ENCODE data around the gene CIART.

Gene CIART

GRCh38 chr1:150280138-150280707 lies 2.1 kb upstream of the CIART start:
- TF ChIP-seq ZFX (IDR thresholded peaks at IDR 0.05; ENCODE audit: borderline replicate concordance): no peak
- TF ChIP-seq, protein P1, sequence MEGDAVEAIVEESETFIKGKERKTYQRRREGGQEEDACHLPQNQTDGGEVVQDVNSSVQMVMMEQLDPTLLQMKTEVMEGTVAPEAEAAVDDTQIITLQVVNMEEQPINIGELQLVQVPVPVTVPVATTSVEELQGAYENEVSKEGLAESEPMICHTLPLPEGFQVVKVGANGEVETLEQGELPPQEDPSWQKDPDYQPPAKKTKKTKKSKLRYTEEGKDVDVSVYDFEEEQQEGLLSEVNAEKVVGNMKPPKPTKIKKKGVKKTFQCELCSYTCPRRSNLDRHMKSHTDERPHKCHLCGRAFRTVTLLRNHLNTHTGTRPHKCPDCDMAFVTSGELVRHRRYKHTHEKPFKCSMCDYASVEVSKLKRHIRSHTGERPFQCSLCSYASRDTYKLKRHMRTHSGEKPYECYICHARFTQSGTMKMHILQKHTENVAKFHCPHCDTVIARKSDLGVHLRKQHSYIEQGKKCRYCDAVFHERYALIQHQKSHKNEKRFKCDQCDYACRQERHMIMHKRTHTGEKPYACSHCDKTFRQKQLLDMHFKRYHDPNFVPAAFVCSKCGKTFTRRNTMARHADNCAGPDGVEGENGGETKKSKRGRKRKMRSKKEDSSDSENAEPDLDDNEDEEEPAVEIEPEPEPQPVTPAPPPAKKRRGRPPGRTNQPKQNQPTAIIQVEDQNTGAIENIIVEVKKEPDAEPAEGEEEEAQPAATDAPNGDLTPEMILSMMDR (IDR thresholded peaks at IDR 0.05): no peak
- peak overlapping the region; percentile 89 for H3K27ac ChIP-seq

GRCh38 chr1:150281221-150281757 lies 1.1 kb upstream of the CIART start:
- H3K27ac ChIP-seq: peak overlapping the region; percentile 89

GRCh38 chr1:150282558-150282958 lies 204 bp downstream of the CIART start:
- H3K27ac ChIP-seq: peak overlapping the region; percentile 89
- no peak for TF ChIP-seq ZFX (IDR thresholded peaks at IDR 0.05; ENCODE audit: borderline replicate concordance)
- TF ChIP-seq, protein P1 (IDR thresholded peaks at IDR 0.05): no peak

More at GRCh38 chr1:150281221-150281757, 1.1 kb upstream of the CIART start:
- TF ChIP-seq, protein P1 (IDR thresholded peaks at IDR 0.05): peak; percentile 90
- TF ChIP-seq ZFX (IDR thresholded peaks at IDR 0.05; ENCODE audit: borderline replicate concordance): no peak

GRCh38 chr1:150283260-150283659 lies 906 bp downstream of the CIART start:
- no peak overlapping the region; the same call in 1 of the 2 replicates for H3K27ac ChIP-seq
- TF ChIP-seq, protein P1 (IDR thresholded peaks at IDR 0.05): no peak
- no peak for TF ChIP-seq ZFX (IDR thresholded peaks at IDR 0.05; ENCODE audit: borderline replicate concordance)

DNA sequence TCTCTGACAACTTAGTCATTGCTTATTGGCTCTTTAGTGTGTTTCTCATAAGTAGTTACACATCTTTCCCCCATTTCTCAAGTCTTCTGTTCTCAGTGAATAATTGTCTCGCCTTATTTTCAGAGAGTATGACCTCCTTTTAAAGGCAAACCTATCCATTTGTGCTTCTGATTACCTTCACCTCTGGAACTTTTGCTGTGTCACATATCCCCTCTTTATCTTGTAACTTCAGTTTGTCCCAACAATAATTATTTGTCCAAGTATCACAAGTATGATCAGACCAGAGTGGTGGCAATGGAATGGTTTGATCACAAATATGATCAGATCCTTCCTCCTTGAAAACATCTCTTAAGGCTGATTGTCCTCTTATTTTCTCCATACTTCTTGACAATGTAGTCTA lies 6.0 kb downstream of the CIART start:
- no peak for TF ChIP-seq ZFX (IDR thresholded peaks at IDR 0.05; ENCODE audit: borderline replicate concordance)
- TF ChIP-seq, protein P1 (IDR thresholded peaks at IDR 0.05): no peak
- no peak overlapping the region for H3K27ac ChIP-seq

DNA sequence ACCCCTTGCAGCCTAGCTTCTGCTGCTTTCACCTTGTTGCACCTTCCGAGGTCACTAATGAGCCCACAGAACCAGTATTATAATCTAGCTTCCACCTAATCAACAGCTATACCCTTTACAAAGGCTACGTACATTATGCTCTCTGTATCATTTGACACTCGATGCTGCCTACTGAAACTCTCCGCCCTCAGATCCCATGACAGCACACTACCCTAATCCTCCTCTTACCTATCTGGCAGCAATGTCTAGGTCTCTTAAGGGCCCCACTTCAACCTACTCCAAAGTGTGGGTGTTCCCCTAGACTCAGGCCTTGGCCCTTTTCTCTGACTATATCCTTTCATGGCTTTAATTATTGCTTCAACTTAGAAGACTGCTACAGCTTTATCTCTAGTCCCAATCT lies 6.5 kb downstream of the CIART start:
- H3K27ac ChIP-seq: no peak overlapping the region
- TF ChIP-seq ZFX (IDR thresholded peaks at IDR 0.05; ENCODE audit: borderline replicate concordance): no peak
- TF ChIP-seq, protein P1 (IDR thresholded peaks at IDR 0.05): no peak

DNA sequence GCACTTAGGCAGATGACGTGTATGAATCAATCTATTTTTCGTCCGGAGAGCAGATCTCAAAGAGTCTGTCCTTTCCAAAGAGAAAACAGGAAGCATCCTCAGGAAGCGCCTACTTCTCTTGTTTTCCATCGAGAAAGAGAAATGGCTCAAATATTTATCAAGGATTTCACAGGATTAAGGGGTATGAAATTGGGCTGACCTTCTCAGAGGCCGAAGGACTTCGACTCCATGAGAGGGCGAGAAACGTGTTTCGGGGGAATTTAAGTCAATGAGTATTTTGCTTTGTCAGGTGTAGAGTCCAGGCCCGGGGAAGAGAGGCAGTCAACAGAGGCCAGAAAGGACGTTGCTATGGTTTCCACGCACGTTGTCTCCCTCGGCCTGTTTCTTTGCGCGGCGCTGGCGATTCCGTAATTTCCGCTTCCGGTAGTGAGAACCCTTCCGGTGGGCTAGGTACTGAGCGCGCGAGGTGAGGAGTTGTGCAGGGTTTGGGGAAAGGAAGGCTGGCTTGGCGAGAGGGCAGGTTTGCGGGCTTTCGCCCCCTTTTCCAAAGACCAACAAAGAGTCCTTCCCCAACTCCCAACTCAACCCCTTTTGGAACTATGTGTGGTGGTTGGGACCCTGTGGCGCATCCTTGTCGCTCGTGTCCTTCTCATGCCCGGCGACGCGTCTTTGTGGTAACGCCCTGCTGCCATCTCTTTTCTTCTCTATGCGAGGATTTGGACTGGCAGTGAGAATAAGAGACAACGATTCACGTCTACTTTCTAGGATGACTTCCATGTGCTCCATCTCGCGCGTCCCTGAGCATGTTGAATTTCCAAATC lies 11.3 kb downstream of the CIART start, which contains the start of gene MRPS21:
Gene MRPS21 (plus strand): TSS at position 429 of the 821 bp plus-strand sequence. CDS start 506 bp downstream, outside the sequence.
- H3K27ac ChIP-seq: peak within 1 kb of the TSS; percentile 79
- TF ChIP-seq, protein P1 (IDR thresholded peaks at IDR 0.05): no peak
- TF ChIP-seq ZFX (IDR thresholded peaks at IDR 0.05; ENCODE audit: borderline replicate concordance): no peak
